Adrenal gland (tissue), 12 donors: Measurements from ENCODE around the gene TACR2. TPM values are rescaled to one million over a fixed set of nuclear protein-coding genes. Genes with fewer than 3 reads are reported as not detected.

ENCODE experiments used
- DNase-seq, 7 donors: peaks; one replicate each; pipeline ENCODE4 v3.0.0-alpha.2; 2019 to 2020
- H3K27ac ChIP-seq, 5 donors: fragments of 200-600 bp; sonication (generic) in 4 of 5; 1 replicate in 3 of 5; 2 replicates in 2 of 5; pipeline versions ENCODE4 v1.5.1 to v1.8.0; 2016 to 2020; ENCODE audit warnings: mild to moderate bottlenecking in 1 of 5
- H3K27me3 ChIP-seq: fragments of 200-600 bp; 2 replicates; pipeline ENCODE4 v1.8.0; 2021
- H3K36me3 ChIP-seq, 2 donors: fragments of 200-600 bp; replicated peaks in 1 of 2; 1 replicate in 1 of 2; 2 replicates in 1 of 2; pipeline versions ENCODE4 v1.5.1 to v1.8.0; 2018 to 2022
- H3K4me1 ChIP-seq, 2 donors: fragments of 200-600 bp; replicated peaks in 1 of 2; 1 replicate in 1 of 2; 2 replicates in 1 of 2; pipeline versions ENCODE4 v1.5.1 to v1.8.0; 2018 to 2021
- H3K4me3 ChIP-seq, 4 donors: fragments of 200-600 bp; sonication (generic) in 3 of 4; one replicate each; pipeline ENCODE4 v1.5.1; 2016 to 2018
- H3K9me3 ChIP-seq, 3 donors: fragments of 200-600 bp; sonication (generic) in 1 of 3; replicated peaks in 1 of 3; 1 replicate in 2 of 3; 2 replicates in 1 of 3; pipeline versions ENCODE4 v1.5.1 to v1.8.0; 2016 to 2021
- CTCF ChIP-seq, 6 experiments: fragments of 450-650 bp in 4 of 6; fragments of 200-600 bp in 2 of 6; sonication (generic) in 1 of 6; IDR thresholded peaks; 1 replicate in 5 of 6; 2 replicates in 1 of 6; pipeline versions ENCODE4 v1.5.1 to v1.8.0; 2016 to 2021; ENCODE audit warnings: antibody characterized with exemption in 6 of 6, mild to moderate bottlenecking in 2 of 6, moderate library complexity in 1 of 6
- POLR2A ChIP-seq, 2 donors: fragments of 450-650 bp; IDR thresholded peaks; one replicate each; pipeline ENCODE4 v1.6.1; 2017; ENCODE audit warnings: antibody characterized with exemption in 2 of 2, mild to moderate bottlenecking in 2 of 2, moderate library complexity in 1 of 2
- WGBS, 4 donors: extraction: QIAGEN DNeasy Blood & Tissue Kit in 2 of 4; methylation state at CpG; one replicate each; pipeline versions ENCODE4 v1.1.5 to v1.1.7; 2013 to 2017; 5-methylcytosine and 5-hydroxymethylcytosine counted together
- intact Hi-C, 2 donors: fragments of 100-400 bp; cut with DNase I; formaldehyde crosslinking; loops; one replicate each; pipeline versions ENCODE4 v1.14.1 to v1.15.0; 2022 to 2023
- polyA plus RNA-seq, 3 donors: library from polyadenylated mRNA; stranded (reverse); fragments of 200-250 nt in 2 of 3; fragments of 350-450 nt in 1 of 3; fragmentation: Illumina TruSeq in 1 of 3; extraction: RNeasy Lipid Tissue Mini Kit (QIAGEN cat#74804) in 1 of 3; gene quantifications; one replicate each; pipeline ENCODE4 v1.2.3, GENCODE V29; 2013 to 2014
- total RNA-seq, 9 donors: library from RNA; depleted of rRNA in 4 of 9; stranded (reverse); fragments of >200 nt in 4 of 9; fragments of 120-200 nt in 1 of 9; fragmentation: NEBNext Ultra II Directional in 1 of 9; extraction: Animal tissue kit (Norgen Biotek cat#: 25700) in 1 of 9; gene quantifications; one replicate each; pipeline versions ENCODE4 v1.1.0 to v1.2.4, GENCODE V29; 2013 to 2023
- donor health status: healthy with polysubstance abuse.
- donor health status: Bipolar disorder and iron deficiency.
- donor health status: DM: yes; HTN: yes; CAD: no.
- donor health status: DM: no; HTN: no; CAD: no.
- donor health status: DM: no; HTN: no; CAD: no.
- donor health status: DM: yes; HTN: yes; CAD: no.

Gene TACR2
- total and polyA plus RNA-seq, 12 donors = 0.11 to 0.55 (median 0.35) TPM; not detected in 3

DNA sequence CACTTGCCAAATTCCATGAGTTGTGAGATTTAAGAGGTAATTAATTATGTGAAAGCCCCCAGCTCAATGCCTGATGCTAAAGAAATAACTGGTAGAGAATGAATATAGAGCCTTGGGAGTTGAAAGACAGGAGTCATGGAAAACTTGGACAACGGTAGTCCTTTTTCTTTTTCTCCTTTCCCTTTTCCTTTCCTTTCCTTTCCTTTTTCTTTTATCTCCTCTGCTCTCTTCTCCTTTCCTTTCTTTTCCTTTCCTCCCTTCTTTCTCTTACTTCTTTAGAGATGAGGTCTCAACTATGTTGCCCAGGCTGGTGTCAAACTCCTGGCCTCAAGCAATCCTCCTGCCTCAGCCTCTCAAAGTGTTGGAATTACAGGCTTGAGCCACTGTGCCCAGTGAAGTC is 26.6 kb upstream of the TACR2 start:
- no peak for TF ChIP-seq CTCF (IDR thresholded peaks at IDR 0.05)
- TF ChIP-seq POLR2A (IDR thresholded peaks at IDR 0.05) = no peak
- no peak for DNase-seq
- peaks cover 0 to 21% of the 10 kb centered on the region in 2 donors for H3K4me1 ChIP-seq
- no peaks in the 10 kb centered on the region for H3K36me3 ChIP-seq
- H3K27me3 ChIP-seq = no peaks in the 10 kb centered on the region
- no peak overlapping the region for H3K4me3 ChIP-seq
- H3K9me3 ChIP-seq = no peaks in the 10 kb centered on the region
- WGBS, 4 donors = 91 to 100% (median 92%) methylated on average over 1 of the region's 1 CpG
- H3K27ac ChIP-seq = no peak overlapping the region
- intact Hi-C loops = no loop called here

DNA sequence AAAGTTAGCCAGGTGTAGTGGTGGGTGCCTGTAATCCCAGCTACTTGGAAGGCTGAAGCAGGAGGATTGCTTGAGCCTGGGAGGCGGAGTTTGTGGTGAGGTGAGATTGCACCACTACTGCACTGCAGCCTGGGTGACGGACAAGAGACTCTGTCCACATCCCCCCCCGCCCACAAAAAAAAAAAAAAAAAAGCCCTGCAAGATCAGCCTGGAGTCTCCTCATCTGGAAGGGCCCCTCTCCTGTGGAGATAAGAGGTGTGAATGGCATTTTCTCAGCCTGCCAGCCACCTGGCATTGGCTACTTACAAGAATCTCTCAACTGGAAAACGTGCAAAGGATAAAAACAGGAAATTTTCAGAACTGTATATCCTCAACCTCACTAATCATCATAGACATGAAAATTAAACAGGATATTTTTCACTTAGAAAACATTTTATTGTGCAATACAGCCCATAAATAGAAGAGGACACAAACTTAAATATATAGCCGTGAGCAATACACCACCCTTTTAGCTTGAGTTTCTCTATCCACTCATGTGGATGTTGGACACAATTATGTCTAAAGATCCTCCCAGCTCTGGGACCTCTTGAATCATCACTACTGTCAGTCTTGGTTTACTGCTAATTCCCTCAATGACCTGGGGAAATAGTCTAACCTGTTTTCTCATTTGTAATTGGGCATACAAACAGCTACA is 23.2 kb upstream of the TACR2 start:
- H3K4me1 ChIP-seq = peaks cover 0 to 14% of the 10 kb centered on the region in 2 donors
- TF ChIP-seq POLR2A (IDR thresholded peaks at IDR 0.05) (no peak), CTCF (IDR thresholded peaks at IDR 0.05) (no peak)
- no peak overlapping the region for H3K27ac ChIP-seq
- peak in 1 of 7 donors; percentile 13 for DNase-seq
- 46 to 66% (median 57%) methylated on average over 4 to 5 of the region's 5 CpGs for WGBS, 4 donors
- no peaks in the 10 kb centered on the region for H3K27me3 ChIP-seq
- intact Hi-C loops = no loop called here
- no peaks in the 10 kb centered on the region for H3K36me3 ChIP-seq
- H3K9me3 ChIP-seq = no peaks in the 10 kb centered on the region
- no peak overlapping the region for H3K4me3 ChIP-seq

DNA sequence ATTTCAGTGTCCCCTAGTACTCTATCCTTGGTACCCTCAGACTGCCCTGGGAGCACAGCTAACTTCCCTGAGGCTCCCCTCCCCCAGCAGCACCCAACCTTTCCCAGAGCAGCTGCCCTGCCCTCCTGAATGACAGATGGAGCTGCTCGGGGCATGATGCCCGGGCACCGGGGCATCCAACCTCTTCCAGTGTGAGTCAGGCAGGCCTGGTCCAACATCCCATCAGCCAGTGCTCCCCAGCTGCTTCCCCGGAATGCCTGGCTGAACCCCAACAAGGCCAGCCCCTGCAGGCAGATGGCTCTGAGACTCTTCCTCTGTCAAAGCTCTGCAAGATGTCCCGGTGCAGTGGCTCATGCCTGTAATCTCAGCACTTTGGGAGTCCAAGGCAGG is 22.6 kb upstream of the TACR2 start:
- H3K4me3 ChIP-seq = no peak overlapping the region
- TF ChIP-seq CTCF (IDR thresholded peaks at IDR 0.05) (no peak), POLR2A (IDR thresholded peaks at IDR 0.05) (no peak)
- H3K4me1 ChIP-seq = peaks cover 0 to 14% of the 10 kb centered on the region in 2 donors
- H3K27ac ChIP-seq = no peak overlapping the region
- DNase-seq = peak in 4 of 7 donors; percentile 38 to 70 (median 56)
- no peaks in the 10 kb centered on the region for H3K9me3 ChIP-seq
- 20 to 57% (median 38%) methylated on average over 1 to 5 of the region's 5 CpGs for WGBS, 4 donors
- intact Hi-C loops = no loop called here
- H3K36me3 ChIP-seq = no peaks in the 10 kb centered on the region
- H3K27me3 ChIP-seq = no peaks in the 10 kb centered on the region

GRCh38 chr10:69438536-69439349 is 22.0 kb upstream of the TACR2 start:
- intact Hi-C loops = no loop called here
- no peaks in the 10 kb centered on the region for H3K9me3 ChIP-seq
- WGBS, 4 donors = 41 to 48% (median 42%) methylated on average over 10 of the region's 10 CpGs
- no peaks in the 10 kb centered on the region for H3K36me3 ChIP-seq
- peaks cover 0 to 14% of the 10 kb centered on the region in 2 donors for H3K4me1 ChIP-seq
- peak overlapping the region in 2 of 5 donors; percentile 17 to 58 for H3K27ac ChIP-seq
- H3K27me3 ChIP-seq = no peaks in the 10 kb centered on the region
- no peak overlapping the region for H3K4me3 ChIP-seq
- DNase-seq = no peak
- TF ChIP-seq CTCF (IDR thresholded peaks at IDR 0.05) = no peak
- TF ChIP-seq POLR2A (IDR thresholded peaks at IDR 0.05) = no peak
